Adrenal gland (tissue), 5 donors: ENCODE data around the gene WWOX.

Experiments
- CTCF ChIP-seq, 6 experiments: fragments of 450-650 bp in 4 of 6; fragments of 200-600 bp in 2 of 6; sonication (generic) in 1 of 6; IDR thresholded peaks; 1 replicate in 5 of 6; 2 replicates in 1 of 6; pipeline versions ENCODE4 v1.5.1 to v1.8.0; 2016 to 2021; ENCODE audit warnings: antibody characterized with exemption in 6 of 6, mild to moderate bottlenecking in 2 of 6, moderate library complexity in 1 of 6
- POLR2A ChIP-seq, 2 donors: fragments of 450-650 bp; IDR thresholded peaks; one replicate each; pipeline ENCODE4 v1.6.1; 2017; ENCODE audit warnings: antibody characterized with exemption in 2 of 2, mild to moderate bottlenecking in 2 of 2, moderate library complexity in 1 of 2
- donor health status: DM: no; HTN: no; CAD: no.

DNA sequence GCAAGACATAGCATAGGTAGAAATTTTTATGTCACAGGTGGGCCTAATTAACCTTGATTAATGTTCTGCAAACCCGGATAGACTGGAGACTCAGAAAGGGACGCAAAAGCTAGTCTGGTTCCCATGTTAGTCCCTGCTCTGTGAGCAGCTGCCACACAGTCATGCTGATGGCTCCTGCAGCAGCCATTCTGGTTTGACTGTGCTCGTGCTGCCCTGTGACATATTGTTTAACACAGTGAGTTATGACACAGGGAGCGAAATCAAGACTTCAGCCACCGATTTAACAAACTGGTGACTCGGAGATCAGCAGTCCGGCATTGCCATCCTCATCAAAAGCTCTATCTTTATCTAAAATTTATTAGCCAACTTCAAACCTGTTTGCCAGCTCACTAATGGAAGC is 169.8 kb downstream of the WWOX start:
- no peak for TF ChIP-seq CTCF (IDR thresholded peaks at IDR 0.05)
- TF ChIP-seq POLR2A (IDR thresholded peaks at IDR 0.05): no peak
